ENCODE measurements around the gene SLC8A1. TPM values are rescaled to one million over a fixed set of nuclear protein-coding genes. Genes with fewer than 3 reads are reported as not detected.

Gene SLC8A1
- total RNA-seq, 4 donors from 2014 or later, result 19.6 to 51.2 (median 31.2) TPM

DNA sequence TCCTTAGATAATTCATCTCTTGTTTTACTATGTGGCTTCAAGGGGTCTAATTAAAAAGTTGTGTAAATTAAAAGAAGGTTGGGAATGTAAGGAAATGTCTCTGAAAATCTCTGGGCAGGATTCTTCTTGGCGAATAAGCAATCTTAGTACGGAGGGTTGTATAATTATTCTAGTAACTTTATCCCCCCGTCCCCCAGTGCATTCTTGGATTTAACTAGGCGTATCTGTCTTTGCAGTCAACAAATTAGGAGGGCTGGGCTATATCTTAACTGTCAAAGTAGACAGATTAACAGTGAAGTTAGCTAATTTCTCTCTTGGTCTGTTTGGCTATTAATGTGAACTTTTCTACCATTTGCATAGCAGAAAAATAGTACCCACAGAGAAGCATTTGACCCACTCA lies 343.0 kb downstream of the SLC8A1 start:
- Histone ChIP-seq H3K4me3 (no peak overlapping the region), H3K27me3 (no peaks in the 10 kb centered on the region), H3K9me3 (no peaks in the 10 kb centered on the region), H3K4me1 (no peaks in the 10 kb centered on the region), H3K36me3 (no peaks in the 10 kb centered on the region), H3K27ac (no peak overlapping the region)
- no peak for DNase-seq
- TF ChIP-seq POLR2A (IDR thresholded peaks at IDR 0.05), result no peak
- TF ChIP-seq, protein P1, sequence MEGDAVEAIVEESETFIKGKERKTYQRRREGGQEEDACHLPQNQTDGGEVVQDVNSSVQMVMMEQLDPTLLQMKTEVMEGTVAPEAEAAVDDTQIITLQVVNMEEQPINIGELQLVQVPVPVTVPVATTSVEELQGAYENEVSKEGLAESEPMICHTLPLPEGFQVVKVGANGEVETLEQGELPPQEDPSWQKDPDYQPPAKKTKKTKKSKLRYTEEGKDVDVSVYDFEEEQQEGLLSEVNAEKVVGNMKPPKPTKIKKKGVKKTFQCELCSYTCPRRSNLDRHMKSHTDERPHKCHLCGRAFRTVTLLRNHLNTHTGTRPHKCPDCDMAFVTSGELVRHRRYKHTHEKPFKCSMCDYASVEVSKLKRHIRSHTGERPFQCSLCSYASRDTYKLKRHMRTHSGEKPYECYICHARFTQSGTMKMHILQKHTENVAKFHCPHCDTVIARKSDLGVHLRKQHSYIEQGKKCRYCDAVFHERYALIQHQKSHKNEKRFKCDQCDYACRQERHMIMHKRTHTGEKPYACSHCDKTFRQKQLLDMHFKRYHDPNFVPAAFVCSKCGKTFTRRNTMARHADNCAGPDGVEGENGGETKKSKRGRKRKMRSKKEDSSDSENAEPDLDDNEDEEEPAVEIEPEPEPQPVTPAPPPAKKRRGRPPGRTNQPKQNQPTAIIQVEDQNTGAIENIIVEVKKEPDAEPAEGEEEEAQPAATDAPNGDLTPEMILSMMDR (IDR thresholded peaks at IDR 0.05), result no peak

- no peak overlapping the region for H3K27ac ChIP-seq
- H3K4me3 ChIP-seq, result no peak overlapping the region
- TF ChIP-seq, protein P1 (IDR thresholded peaks at IDR 0.05), result no peak
- no peak for TF ChIP-seq POLR2A (IDR thresholded peaks at IDR 0.05)
- DNase-seq, result no peak
- H3K36me3 ChIP-seq, result no peaks in the 10 kb centered on the region
- no peaks in the 10 kb centered on the region for H3K27me3 ChIP-seq
- H3K9me3 ChIP-seq, result no peaks in the 10 kb centered on the region
- H3K4me1 ChIP-seq, result no peaks in the 10 kb centered on the region
Observed at GRCh38 chr2:40106061-40106460, 345.8 kb downstream of the SLC8A1 start.

- DNase-seq, result no peak
- H3K9me3 ChIP-seq, result no peaks in the 10 kb centered on the region
- H3K4me1 ChIP-seq, result no peaks in the 10 kb centered on the region
- no peaks in the 10 kb centered on the region for H3K36me3 ChIP-seq
- H3K27ac ChIP-seq, result no peak overlapping the region
- TF ChIP-seq, protein P1 (IDR thresholded peaks at IDR 0.05), result no peak
- no peak for TF ChIP-seq POLR2A (IDR thresholded peaks at IDR 0.05)
- no peak overlapping the region for H3K4me3 ChIP-seq
- H3K27me3 ChIP-seq, result no peaks in the 10 kb centered on the region
Observed at GRCh38 chr2:40105593-40105992, 346.3 kb downstream of the SLC8A1 start.

GRCh38 chr2:40103590-40103989 lies 348.3 kb downstream of the SLC8A1 start:
- H3K27me3 ChIP-seq, result no peaks in the 10 kb centered on the region
- no peaks in the 10 kb centered on the region for H3K9me3 ChIP-seq
- TF ChIP-seq, protein P1 (IDR thresholded peaks at IDR 0.05), result no peak
- no peak for TF ChIP-seq POLR2A (IDR thresholded peaks at IDR 0.05)
- H3K4me3 ChIP-seq, result no peak overlapping the region
- no peak for DNase-seq
- H3K36me3 ChIP-seq, result no peaks in the 10 kb centered on the region
- H3K4me1 ChIP-seq, result no peaks in the 10 kb centered on the region
- no peak overlapping the region for H3K27ac ChIP-seq

- no peak for TF ChIP-seq POLR2A (IDR thresholded peaks at IDR 0.05)
- TF ChIP-seq, protein P1 (IDR thresholded peaks at IDR 0.05), result no peak
- Histone ChIP-seq H3K27me3 (no peaks in the 10 kb centered on the region), H3K36me3 (no peaks in the 10 kb centered on the region), H3K4me1 (no peaks in the 10 kb centered on the region), H3K9me3 (no peaks in the 10 kb centered on the region), H3K27ac (no peak overlapping the region), H3K4me3 (no peak overlapping the region)
- no peak for DNase-seq
Observed at GRCh38 chr2:40103163-40103562, 348.7 kb downstream of the SLC8A1 start.

GRCh38 chr2:40102447-40102846 lies 349.4 kb downstream of the SLC8A1 start:
- Histone ChIP-seq H3K9me3 (no peaks in the 10 kb centered on the region), H3K4me3 (no peak overlapping the region), H3K36me3 (no peaks in the 10 kb centered on the region), H3K4me1 (no peaks in the 10 kb centered on the region), H3K27me3 (no peaks in the 10 kb centered on the region), H3K27ac (no peak overlapping the region)
- no peak for DNase-seq
- no peak for TF ChIP-seq POLR2A (IDR thresholded peaks at IDR 0.05)
- TF ChIP-seq, protein P1 (IDR thresholded peaks at IDR 0.05), result no peak

Measured in Peyer's patch (tissue), 4 donors.